HG02759 (cell line): ENCODE results near the gene CNTN4.

ENCODE experiments used
- ATAC-seq: cut with Tn5 transposase; IDR thresholded peaks from one replicate; pipeline ENCODE4 v1.9.1; 2021; ENCODE audit warnings: mild to moderate bottlenecking, moderate library complexity; ENCODE audit not compliant: unreplicated experiment

CNTN4 gene

DNA sequence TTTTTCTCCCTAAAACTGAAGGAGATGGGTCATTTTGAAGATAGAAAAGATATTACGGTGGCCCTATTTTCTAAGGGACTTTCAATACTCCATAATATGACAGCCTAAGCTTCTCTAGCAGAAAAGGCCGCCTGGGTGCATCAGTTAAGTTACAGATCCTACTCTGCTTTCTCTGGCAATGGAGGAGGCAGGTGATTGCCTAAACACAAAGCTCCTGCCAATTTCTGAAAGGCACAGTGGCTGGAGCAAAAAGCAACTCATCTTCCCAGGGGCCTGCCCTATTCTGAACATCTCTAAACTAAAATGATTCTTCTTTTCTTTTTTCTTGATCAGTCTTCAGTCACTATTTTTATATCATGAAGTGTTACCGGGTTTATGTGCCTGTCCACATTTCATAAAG is 276.7 kb downstream of the CNTN4 start:
- no peak for ATAC-seq

GRCh38 chr3:2377281-2377680 is 278.6 kb downstream of the CNTN4 start:
- ATAC-seq = no peak

GRCh38 chr3:2390926-2391532 is 292.4 kb downstream of the CNTN4 start:
- ATAC-seq = no peak

GRCh38 chr3:2391896-2392295 is 293.2 kb downstream of the CNTN4 start:
- no peak for ATAC-seq

GRCh38 chr3:2392981-2393380 is 294.3 kb downstream of the CNTN4 start:
- no peak for ATAC-seq

DNA sequence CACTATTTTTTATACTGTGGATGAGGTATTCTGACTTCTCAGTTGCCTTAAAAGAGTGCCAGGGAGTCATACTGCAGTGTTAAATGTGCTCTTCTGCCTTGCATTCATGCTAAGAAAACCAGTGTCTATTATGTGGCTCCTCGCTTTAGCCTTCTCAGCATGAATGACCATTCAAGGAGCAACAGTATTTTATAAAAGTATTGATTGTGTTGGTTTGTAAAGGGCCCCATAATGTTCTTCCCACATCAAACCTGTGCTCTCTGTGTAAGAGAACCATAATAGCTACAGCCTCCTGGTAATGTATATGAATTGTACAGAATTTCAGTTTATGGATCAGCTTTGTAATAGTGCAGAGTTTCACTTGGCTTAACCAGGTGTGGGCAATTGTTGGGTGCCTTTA is 316.4 kb downstream of the CNTN4 start:
- no peak for ATAC-seq

- ATAC-seq = no peak
Observed at GRCh38 chr3:2420919-2421318, 322.3 kb downstream of the CNTN4 start.

GRCh38 chr3:2423143-2423542 is 324.5 kb downstream of the CNTN4 start:
- ATAC-seq = no peak

DNA sequence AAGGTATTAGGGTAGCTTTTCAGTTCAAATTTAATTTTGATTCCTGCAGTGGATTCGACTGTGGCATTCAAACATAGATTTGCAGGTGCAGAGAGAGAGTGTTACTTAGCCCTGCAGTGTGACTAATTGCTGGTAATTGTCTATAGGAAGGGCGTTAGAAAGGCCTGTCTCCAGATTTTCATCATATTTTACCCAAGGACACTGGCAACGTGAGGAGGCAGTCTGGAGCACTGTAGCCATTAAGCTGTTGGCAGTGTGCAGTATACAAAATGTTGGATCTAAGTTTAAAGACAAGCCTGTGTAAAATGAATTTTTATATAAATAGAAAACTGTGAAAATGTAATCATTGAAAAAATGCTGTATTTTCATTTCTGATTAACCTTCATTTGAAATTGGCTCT is 342.9 kb downstream of the CNTN4 start:
- ATAC-seq = no peak

- no peak for ATAC-seq
Observed at GRCh38 chr3:2446146-2446545, 347.5 kb downstream of the CNTN4 start.

- no peak for ATAC-seq
Observed at GRCh38 chr3:2452249-2452648, 353.6 kb downstream of the CNTN4 start.

GRCh38 chr3:2454865-2455264 is 356.2 kb downstream of the CNTN4 start:
- ATAC-seq = no peak

- no peak for ATAC-seq
Observed at GRCh38 chr3:2456788-2457187, 358.1 kb downstream of the CNTN4 start.

DNA sequence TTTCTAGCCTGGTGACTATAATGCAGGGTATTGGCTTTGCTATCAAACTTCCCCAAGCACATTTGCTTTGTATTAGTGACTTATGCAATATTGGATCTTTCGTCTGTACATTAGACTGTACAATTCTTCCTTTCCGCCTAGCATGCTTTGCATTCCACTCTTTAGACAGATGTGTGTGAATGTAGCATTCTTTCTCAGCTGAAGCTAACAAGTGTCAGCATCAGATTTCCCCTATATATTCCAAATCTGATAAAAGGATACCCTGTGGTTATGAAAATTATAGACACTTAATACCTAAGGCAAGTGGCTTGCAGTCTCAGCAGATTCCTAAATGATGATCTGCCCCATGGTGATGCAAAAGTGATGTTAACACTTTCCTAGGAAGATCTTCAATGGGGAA is 360.1 kb downstream of the CNTN4 start:
- no peak for ATAC-seq

- ATAC-seq = no peak
Observed at GRCh38 chr3:2465842-2466241, 367.2 kb downstream of the CNTN4 start.

- ATAC-seq = no peak
Observed at GRCh38 chr3:2468816-2469215, 370.1 kb downstream of the CNTN4 start.

DNA sequence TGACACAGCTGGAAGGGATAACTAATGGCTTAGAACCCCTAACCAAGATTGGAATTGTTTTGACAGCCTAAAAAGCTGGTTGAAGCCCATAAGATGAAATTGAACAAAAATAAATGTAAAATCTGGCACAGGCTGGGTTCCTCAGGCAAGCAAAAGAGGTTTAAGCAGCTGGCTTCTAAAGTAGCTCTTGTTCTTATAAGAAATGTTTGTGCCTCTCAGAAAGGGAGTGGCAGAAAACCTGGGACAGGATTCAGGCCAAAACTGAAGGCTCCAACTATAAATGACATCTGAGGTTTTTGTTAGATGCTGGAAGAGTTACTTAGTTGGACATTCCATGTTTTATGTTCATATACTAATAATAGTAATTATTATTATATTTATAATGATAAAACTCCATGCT is 378.3 kb downstream of the CNTN4 start:
- ATAC-seq = no peak

DNA sequence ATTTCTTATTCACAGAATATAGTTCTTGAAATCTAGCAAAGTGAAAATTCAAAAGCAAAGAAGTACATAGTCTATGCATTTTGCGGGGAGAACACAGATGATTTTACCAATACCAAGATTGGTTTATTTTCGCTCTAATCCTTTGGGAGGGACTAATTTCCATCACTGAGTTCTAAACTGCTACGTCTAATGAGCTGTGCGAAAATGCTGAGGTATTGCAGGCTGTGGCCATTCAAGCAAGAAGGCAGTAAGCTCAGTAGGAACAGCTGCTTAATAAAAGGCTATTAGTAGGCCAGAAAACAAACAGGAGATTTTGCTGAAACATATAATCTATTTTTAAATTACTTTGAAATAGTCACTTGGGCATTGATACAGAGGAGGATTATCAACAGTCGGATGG is 379.0 kb downstream of the CNTN4 start:
- ATAC-seq = no peak

DNA sequence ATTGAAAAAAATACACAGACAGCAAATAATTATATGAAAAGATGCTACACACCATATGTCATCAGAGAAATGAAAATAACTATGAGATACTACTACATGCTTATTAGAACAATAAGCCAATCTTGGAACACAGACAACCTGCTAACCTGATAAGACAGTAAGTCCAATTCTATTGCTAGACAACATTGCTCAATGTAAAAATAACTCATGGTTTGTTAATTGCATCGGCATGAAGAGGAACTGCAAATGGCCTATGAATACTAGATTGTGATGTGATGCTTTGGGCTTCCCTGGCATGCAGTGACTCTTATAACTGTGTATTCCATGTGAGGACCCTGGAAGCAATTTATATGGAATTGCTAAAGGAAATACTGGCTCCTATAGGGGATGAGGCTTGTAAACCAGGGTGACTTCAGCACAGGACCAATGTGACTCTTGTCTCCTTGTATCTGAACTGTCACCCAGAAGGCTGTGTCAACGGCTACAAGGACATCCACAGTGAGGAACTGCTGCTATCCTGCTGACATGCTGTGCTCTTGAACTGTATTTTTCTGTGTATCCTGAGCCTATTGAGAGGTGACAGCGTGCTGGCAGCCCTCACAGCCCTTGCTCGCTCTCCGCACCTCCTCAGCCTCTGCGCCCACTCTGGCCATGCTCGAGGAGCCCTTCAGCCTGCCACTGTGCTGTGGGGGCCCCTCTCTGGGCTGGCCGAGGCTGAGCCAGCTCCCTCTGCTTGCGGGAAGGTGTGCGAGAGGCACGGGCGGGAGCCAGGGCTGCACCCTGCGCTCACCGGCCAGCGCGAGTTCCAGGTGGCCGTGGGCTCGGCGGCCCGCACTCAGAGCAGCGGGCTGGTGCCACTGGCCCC is 385.7 kb downstream of the CNTN4 start:
- no peak for ATAC-seq

- ATAC-seq = no peak
Observed at GRCh38 chr3:2485027-2485375, 386.3 kb downstream of the CNTN4 start.

DNA sequence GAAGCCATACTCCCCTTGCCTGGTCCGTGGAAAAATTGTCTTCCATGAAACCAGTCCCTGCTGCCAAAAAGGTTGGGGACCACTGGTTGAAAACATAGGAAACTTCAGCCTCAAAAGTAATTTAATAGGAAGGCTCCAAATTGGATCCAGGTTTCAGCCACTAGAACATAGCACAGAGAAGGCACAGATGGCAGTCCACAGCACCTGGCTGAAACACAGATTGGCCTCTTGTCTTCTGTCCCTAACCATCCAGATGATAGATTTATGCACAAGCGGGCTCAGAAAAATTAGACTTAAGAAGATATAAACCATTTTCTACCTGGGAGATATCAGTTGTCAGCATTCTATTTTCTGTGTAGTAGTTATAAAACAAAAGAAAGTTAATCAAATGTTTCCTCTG is 397.1 kb downstream of the CNTN4 start:
- ATAC-seq = no peak

GRCh38 chr3:2504912-2505311 is 406.2 kb downstream of the CNTN4 start:
- ATAC-seq = no peak

DNA sequence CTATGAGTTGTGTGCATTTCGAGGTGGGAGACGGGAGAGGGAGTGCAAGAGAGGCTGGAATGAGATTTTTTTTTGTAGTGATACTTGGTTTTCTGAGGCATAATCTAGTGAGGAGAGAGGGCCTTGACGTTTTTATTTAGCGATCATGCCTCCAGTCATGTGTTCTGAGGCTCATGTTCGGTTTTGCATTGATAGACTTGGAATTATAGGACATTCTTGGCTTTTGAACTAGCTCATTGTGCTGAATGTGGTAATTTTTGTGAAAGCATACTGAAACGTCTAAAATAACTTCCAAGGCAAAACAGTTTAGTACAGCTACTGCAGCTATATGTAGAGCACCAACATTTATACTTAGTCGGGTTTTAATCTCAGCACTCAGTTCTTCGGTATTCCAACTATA is 408.1 kb downstream of the CNTN4 start:
- no peak for ATAC-seq
